Measurements from ENCODE around the gene PTCD3.

The PTCD3 gene

GRCh38 chr2:86171295-86171694 lies 65.3 kb downstream of the PTCD3 start:
- H3K9me3 ChIP-seq (ENCODE audit: control insufficient read depth in 2 of 2, low read length in 2 of 2): no peaks in the 10 kb centered on the region
- no peak overlapping the region for H3K27ac ChIP-seq (ENCODE audit: low read depth in 2 of 2, low read length in 2 of 2)
- H3K4me3 ChIP-seq (ENCODE audit: low read length in 2 of 2): no peak overlapping the region
- peaks cover 37 to 52% of the 10 kb centered on the region in 2 donors for H3K36me3 ChIP-seq (ENCODE audit: control insufficient read depth in 2 of 2, insufficient read depth in 2 of 2, low read length in 2 of 2)
- no peak overlapping the region for H3K9ac ChIP-seq (ENCODE audit: low read depth in 1 of 2, low read length in 2 of 2)
- no peaks in the 10 kb centered on the region for H3K27me3 ChIP-seq (ENCODE audit: control insufficient read depth in 2 of 2, insufficient read depth in 2 of 2, low read length in 2 of 2)
- no peaks in the 10 kb centered on the region for H3K4me1 ChIP-seq (ENCODE audit: control insufficient read depth in 2 of 2, insufficient read depth in 2 of 2, low read length in 2 of 2)

- no peaks in the 10 kb centered on the region for H3K9me3 ChIP-seq (ENCODE audit: control insufficient read depth in 2 of 2, low read length in 2 of 2)
- peaks cover 45 to 60% of the 10 kb centered on the region in 2 donors for H3K36me3 ChIP-seq (ENCODE audit: control insufficient read depth in 2 of 2, insufficient read depth in 2 of 2, low read length in 2 of 2)
- no peak overlapping the region for H3K9ac ChIP-seq (ENCODE audit: low read depth in 1 of 2, low read length in 2 of 2)
- H3K27me3 ChIP-seq (ENCODE audit: control insufficient read depth in 2 of 2, insufficient read depth in 2 of 2, low read length in 2 of 2): no peaks in the 10 kb centered on the region
- no peak overlapping the region for H3K27ac ChIP-seq (ENCODE audit: low read depth in 2 of 2, low read length in 2 of 2)
- H3K4me1 ChIP-seq (ENCODE audit: control insufficient read depth in 2 of 2, insufficient read depth in 2 of 2, low read length in 2 of 2): no peaks in the 10 kb centered on the region
- H3K4me3 ChIP-seq (ENCODE audit: low read length in 2 of 2): no peak overlapping the region
Measured at GRCh38 chr2:86172610-86173009, 66.6 kb downstream of the PTCD3 start.

- Histone ChIP-seq H3K4me1 (ENCODE audit: control insufficient read depth in 2 of 2, insufficient read depth in 2 of 2, low read length in 2 of 2) (no peaks in the 10 kb centered on the region), H3K36me3 (ENCODE audit: control insufficient read depth in 2 of 2, insufficient read depth in 2 of 2, low read length in 2 of 2) (peaks cover 40 to 59% of the 10 kb centered on the region in 2 donors), H3K27ac (ENCODE audit: low read depth in 2 of 2, low read length in 2 of 2) (no peak overlapping the region), H3K27me3 (ENCODE audit: control insufficient read depth in 2 of 2, insufficient read depth in 2 of 2, low read length in 2 of 2) (no peaks in the 10 kb centered on the region), H3K9me3 (ENCODE audit: control insufficient read depth in 2 of 2, low read length in 2 of 2) (no peaks in the 10 kb centered on the region), H3K4me3 (ENCODE audit: low read length in 2 of 2) (no peak overlapping the region), H3K9ac (ENCODE audit: low read depth in 1 of 2, low read length in 2 of 2) (no peak overlapping the region)
Measured at GRCh38 chr2:86174445-86174844, 68.4 kb downstream of the PTCD3 start.

GRCh38 chr2:86175828-86176227 lies 69.8 kb downstream of the PTCD3 start:
- H3K9me3 ChIP-seq (ENCODE audit: control insufficient read depth in 2 of 2, low read length in 2 of 2): no peaks in the 10 kb centered on the region
- H3K9ac ChIP-seq (ENCODE audit: low read depth in 1 of 2, low read length in 2 of 2): no peak overlapping the region
- no peak overlapping the region for H3K27ac ChIP-seq (ENCODE audit: low read depth in 2 of 2, low read length in 2 of 2)
- H3K4me1 ChIP-seq (ENCODE audit: control insufficient read depth in 2 of 2, insufficient read depth in 2 of 2, low read length in 2 of 2): no peaks in the 10 kb centered on the region
- H3K27me3 ChIP-seq (ENCODE audit: control insufficient read depth in 2 of 2, insufficient read depth in 2 of 2, low read length in 2 of 2): no peaks in the 10 kb centered on the region
- H3K4me3 ChIP-seq (ENCODE audit: low read length in 2 of 2): no peak overlapping the region
- H3K36me3 ChIP-seq (ENCODE audit: control insufficient read depth in 2 of 2, insufficient read depth in 2 of 2, low read length in 2 of 2): peaks cover 38 to 49% of the 10 kb centered on the region in 2 donors

- Histone ChIP-seq H3K9me3 (ENCODE audit: control insufficient read depth in 2 of 2, low read length in 2 of 2) (no peaks in the 10 kb centered on the region), H3K9ac (ENCODE audit: low read depth in 1 of 2, low read length in 2 of 2) (no peak overlapping the region), H3K36me3 (ENCODE audit: control insufficient read depth in 2 of 2, insufficient read depth in 2 of 2, low read length in 2 of 2) (peaks cover 36 to 47% of the 10 kb centered on the region in 2 donors), H3K4me1 (ENCODE audit: control insufficient read depth in 2 of 2, insufficient read depth in 2 of 2, low read length in 2 of 2) (no peaks in the 10 kb centered on the region), H3K27ac (ENCODE audit: low read depth in 2 of 2, low read length in 2 of 2) (no peak overlapping the region), H3K27me3 (ENCODE audit: control insufficient read depth in 2 of 2, insufficient read depth in 2 of 2, low read length in 2 of 2) (no peaks in the 10 kb centered on the region), H3K4me3 (ENCODE audit: low read length in 2 of 2) (no peak overlapping the region)
Measured at GRCh38 chr2:86176597-86176996, 70.6 kb downstream of the PTCD3 start.

GRCh38 chr2:86185517-86186212 lies 79.6 kb downstream of the PTCD3 start:
- Histone ChIP-seq H3K36me3 (ENCODE audit: control insufficient read depth in 2 of 2, insufficient read depth in 2 of 2, low read length in 2 of 2) (peaks cover 10 to 11% of the 10 kb centered on the region in 2 donors), H3K4me1 (ENCODE audit: control insufficient read depth in 2 of 2, insufficient read depth in 2 of 2, low read length in 2 of 2) (peaks cover 0 to 6% of the 10 kb centered on the region in 2 donors), H3K27ac (ENCODE audit: low read depth in 2 of 2, low read length in 2 of 2) (no peak overlapping the region), H3K27me3 (ENCODE audit: control insufficient read depth in 2 of 2, insufficient read depth in 2 of 2, low read length in 2 of 2) (no peaks in the 10 kb centered on the region), H3K4me3 (ENCODE audit: low read length in 2 of 2) (peak overlapping the region in 1 of 2 donors; percentile 13), H3K9me3 (ENCODE audit: control insufficient read depth in 2 of 2, low read length in 2 of 2) (no peaks in the 10 kb centered on the region), H3K9ac (ENCODE audit: low read depth in 1 of 2, low read length in 2 of 2) (no peak overlapping the region)

- H3K4me1 ChIP-seq (ENCODE audit: control insufficient read depth in 2 of 2, insufficient read depth in 2 of 2, low read length in 2 of 2): peaks cover 0 to 6% of the 10 kb centered on the region in 2 donors
- H3K9ac ChIP-seq (ENCODE audit: low read depth in 1 of 2, low read length in 2 of 2): no peak overlapping the region
- H3K27ac ChIP-seq (ENCODE audit: low read depth in 2 of 2, low read length in 2 of 2): no peak overlapping the region
Measured at GRCh38 chr2:86186431-86186830, 80.4 kb downstream of the PTCD3 start.

GRCh38 chr2:86189782-86190416 lies 83.9 kb downstream of the PTCD3 start:
- no peak overlapping the region for H3K9ac ChIP-seq (ENCODE audit: low read depth in 1 of 2, low read length in 2 of 2)
- H3K4me3 ChIP-seq (ENCODE audit: low read length in 2 of 2): no peak overlapping the region
- H3K27me3 ChIP-seq (ENCODE audit: control insufficient read depth in 2 of 2, insufficient read depth in 2 of 2, low read length in 2 of 2): no peaks in the 10 kb centered on the region
- peaks cover 4 to 6% of the 10 kb centered on the region in 2 donors for H3K36me3 ChIP-seq (ENCODE audit: control insufficient read depth in 2 of 2, insufficient read depth in 2 of 2, low read length in 2 of 2)
- H3K27ac ChIP-seq (ENCODE audit: low read depth in 2 of 2, low read length in 2 of 2): no peak overlapping the region
- H3K9me3 ChIP-seq (ENCODE audit: control insufficient read depth in 2 of 2, low read length in 2 of 2): no peaks in the 10 kb centered on the region
- peaks cover 10 to 11% of the 10 kb centered on the region in 2 donors for H3K4me1 ChIP-seq (ENCODE audit: control insufficient read depth in 2 of 2, insufficient read depth in 2 of 2, low read length in 2 of 2)

More at GRCh38 chr2:86186431-86186830, 80.4 kb downstream of the PTCD3 start:
- H3K36me3 ChIP-seq (ENCODE audit: control insufficient read depth in 2 of 2, insufficient read depth in 2 of 2, low read length in 2 of 2): peaks cover 4 to 6% of the 10 kb centered on the region in 2 donors
- no peak overlapping the region for H3K4me3 ChIP-seq (ENCODE audit: low read length in 2 of 2)
- no peaks in the 10 kb centered on the region for H3K9me3 ChIP-seq (ENCODE audit: control insufficient read depth in 2 of 2, low read length in 2 of 2)
- no peaks in the 10 kb centered on the region for H3K27me3 ChIP-seq (ENCODE audit: control insufficient read depth in 2 of 2, insufficient read depth in 2 of 2, low read length in 2 of 2)

Data from mucosa of rectum (tissue), 2 donors.